Lower lobe of right lung (tissue), 1 donor: ENCODE data around the gene SYCP2L. TPM values are rescaled to one million over a fixed set of nuclear protein-coding genes. Genes with fewer than 3 reads are reported as not detected.

Experiments
- total RNA-seq: library from RNA; stranded (reverse); fragmentation: NEBNext Ultra II Directional; extraction: Animal tissue kit (Norgen Biotek cat#: 25700); gene quantifications from one replicate; pipeline ENCODE4 v1.2.1, GENCODE V29; 2021
- donor health status: DM: no; HTN: yes; CAD: no; lungs with severe emphysema.

SYCP2L gene
- total RNA-seq, 1 donor from 2014 or later: 1.0 TPM

Other genes with a start within 250 kb of the SYCP2L start
- 1.3 TPM for gene C6orf52, start 192.4 kb upstream of the SYCP2L start, total RNA-seq
- gene PAK1IP1, start 192.1 kb upstream of the SYCP2L start, total RNA-seq: 9.5 TPM
- 81.9 TPM for gene TMEM14C, start 164.0 kb upstream of the SYCP2L start, total RNA-seq
- 61.0 TPM for gene TMEM14B, start 139.2 kb upstream of the SYCP2L start, total RNA-seq
- gene MAK, start 48.5 kb upstream of the SYCP2L start, total RNA-seq: 1.3 TPM
- not detected for gene GCM2, start 5.0 kb upstream of the SYCP2L start, total RNA-seq
- 0.21 TPM for gene ELOVL2, start 157.3 kb downstream of the SYCP2L start, total RNA-seq
- 7.9 TPM for gene SMIM13, start 206.8 kb downstream of the SYCP2L start, total RNA-seq
- 0.65 TPM for gene ERVFRD-1, start 224.7 kb downstream of the SYCP2L start, total RNA-seq